ENCODE results near the gene TBX2.

The TBX2 gene

DNA sequence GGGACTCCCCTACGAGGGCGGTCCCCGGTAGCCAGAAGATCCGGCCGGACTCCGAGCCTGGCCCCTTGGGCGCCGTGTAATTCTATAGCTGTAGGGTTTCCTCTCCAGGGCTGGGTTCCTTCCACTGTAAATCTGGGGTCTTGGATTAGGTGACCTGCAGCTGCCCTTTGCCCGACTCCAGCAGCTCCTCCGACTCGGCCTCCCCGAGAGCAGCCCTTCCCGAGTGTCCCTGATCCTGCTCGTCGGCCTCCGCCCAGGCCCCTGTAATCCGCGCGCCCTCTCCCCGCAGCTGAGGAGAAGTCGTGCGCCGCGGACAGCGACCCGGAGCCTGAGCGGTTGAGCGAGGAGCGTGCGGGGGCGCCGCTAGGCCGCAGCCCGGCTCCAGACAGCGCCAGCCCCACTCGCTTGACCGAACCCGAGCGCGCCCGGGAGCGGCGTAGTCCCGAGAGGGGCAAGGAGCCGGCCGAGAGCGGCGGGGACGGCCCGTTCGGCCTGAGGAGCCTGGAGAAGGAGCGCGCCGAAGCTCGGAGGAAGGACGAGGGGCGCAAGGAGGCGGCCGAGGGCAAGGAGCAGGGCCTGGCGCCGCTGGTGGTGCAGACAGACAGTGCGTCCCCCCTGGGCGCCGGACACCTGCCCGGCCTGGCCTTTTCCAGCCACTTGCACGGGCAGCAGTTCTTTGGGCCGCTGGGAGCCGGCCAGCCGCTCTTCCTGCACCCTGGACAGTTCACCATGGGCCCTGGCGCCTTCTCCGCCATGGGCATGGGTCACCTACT lies 5.5 kb downstream of the TBX2 start:
- no peak overlapping the region for H3K4me3 ChIP-seq (ENCODE audit: low read depth, low read length, poor library complexity, severe bottlenecking)
- H3K27me3 ChIP-seq (ENCODE audit: insufficient read depth, low read length) = peaks cover 10% of the 10 kb centered on the region; the same call in 1 of the 2 replicates
- no peaks in the 10 kb centered on the region for H3K36me3 ChIP-seq (ENCODE audit: insufficient read depth, low read length)
- TF ChIP-seq EZH2 (IDR thresholded peaks at IDR 0.05; ENCODE audit: borderline replicate concordance, low read length) = no peak
- TF ChIP-seq, protein P1, sequence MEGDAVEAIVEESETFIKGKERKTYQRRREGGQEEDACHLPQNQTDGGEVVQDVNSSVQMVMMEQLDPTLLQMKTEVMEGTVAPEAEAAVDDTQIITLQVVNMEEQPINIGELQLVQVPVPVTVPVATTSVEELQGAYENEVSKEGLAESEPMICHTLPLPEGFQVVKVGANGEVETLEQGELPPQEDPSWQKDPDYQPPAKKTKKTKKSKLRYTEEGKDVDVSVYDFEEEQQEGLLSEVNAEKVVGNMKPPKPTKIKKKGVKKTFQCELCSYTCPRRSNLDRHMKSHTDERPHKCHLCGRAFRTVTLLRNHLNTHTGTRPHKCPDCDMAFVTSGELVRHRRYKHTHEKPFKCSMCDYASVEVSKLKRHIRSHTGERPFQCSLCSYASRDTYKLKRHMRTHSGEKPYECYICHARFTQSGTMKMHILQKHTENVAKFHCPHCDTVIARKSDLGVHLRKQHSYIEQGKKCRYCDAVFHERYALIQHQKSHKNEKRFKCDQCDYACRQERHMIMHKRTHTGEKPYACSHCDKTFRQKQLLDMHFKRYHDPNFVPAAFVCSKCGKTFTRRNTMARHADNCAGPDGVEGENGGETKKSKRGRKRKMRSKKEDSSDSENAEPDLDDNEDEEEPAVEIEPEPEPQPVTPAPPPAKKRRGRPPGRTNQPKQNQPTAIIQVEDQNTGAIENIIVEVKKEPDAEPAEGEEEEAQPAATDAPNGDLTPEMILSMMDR (IDR thresholded peaks at IDR 0.05; ENCODE audit: low read length) = no peak
- H3K9me3 ChIP-seq (ENCODE audit: low read length) = no peaks in the 10 kb centered on the region
- no peaks in the 10 kb centered on the region for H4K20me1 ChIP-seq (ENCODE audit: insufficient read depth, low read length)
- no peak overlapping the region for H3K4me2 ChIP-seq (ENCODE audit: low read length)
- H3K27ac ChIP-seq (ENCODE audit: low read depth, low read length, poor library complexity, severe bottlenecking) = no peak overlapping the region
- no peaks in the 10 kb centered on the region for H3K9me2 ChIP-seq (ENCODE audit: low read depth, low read length)
- H3K79me2 ChIP-seq (ENCODE audit: insufficient read depth, low read length) = no peaks in the 10 kb centered on the region
- H3K4me1 ChIP-seq (ENCODE audit: insufficient read depth, low read length, severe bottlenecking) = peaks cover 18% of the 10 kb centered on the region
- no peak overlapping the region for H3K9ac ChIP-seq (ENCODE audit: low read length)
- no peak overlapping the region for H2AFZ ChIP-seq (ENCODE audit: low read length)
- no peaks in the 10 kb centered on the region for H3F3A ChIP-seq (ENCODE audit: insufficient read depth, low read length)

DNA sequence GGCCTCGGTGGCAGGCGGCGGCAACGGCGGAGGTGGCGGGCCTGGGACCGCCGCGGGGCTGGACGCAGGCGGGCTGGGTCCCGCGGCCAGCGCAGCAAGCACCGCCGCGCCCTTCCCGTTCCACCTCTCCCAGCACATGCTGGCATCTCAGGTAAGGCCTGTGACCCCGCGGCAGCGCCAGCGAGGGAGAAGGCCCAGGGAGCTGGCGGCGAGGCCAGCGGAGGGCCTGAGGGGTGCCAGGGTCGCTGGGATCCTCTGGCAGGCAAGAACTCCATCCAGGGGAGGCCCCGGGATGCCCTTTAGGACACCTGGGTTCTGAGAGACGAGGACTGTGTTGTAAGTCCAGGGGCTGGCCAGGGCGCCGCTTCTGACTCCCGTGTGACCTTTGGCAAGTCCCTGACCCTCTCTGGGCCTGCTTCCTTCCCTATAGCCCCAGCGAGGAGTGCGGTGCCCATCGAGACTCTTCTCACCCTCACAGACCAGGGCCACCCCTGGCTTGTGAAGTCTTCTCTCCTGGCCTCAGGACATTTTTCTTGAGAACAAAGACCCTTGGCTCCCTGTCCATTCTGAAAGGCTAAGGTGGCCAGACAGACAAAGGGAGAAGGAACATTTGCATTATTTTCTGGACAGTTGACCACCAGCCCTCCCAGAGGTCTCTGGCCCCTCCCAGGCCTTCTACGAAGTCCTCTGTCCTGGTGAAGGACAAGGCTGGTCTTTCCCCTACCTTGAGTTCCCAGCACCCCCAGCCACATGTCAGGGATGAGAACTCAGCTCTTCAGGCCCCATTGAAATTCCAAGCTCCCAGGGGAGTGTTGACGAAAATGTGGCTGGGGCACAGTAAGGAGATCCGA lies 6.3 kb downstream of the TBX2 start:
- Histone ChIP-seq H3K27me3 (ENCODE audit: insufficient read depth, low read length) (peaks cover 10% of the 10 kb centered on the region; the same call in 1 of the 2 replicates), H3K27ac (ENCODE audit: low read depth, low read length, poor library complexity, severe bottlenecking) (no peak overlapping the region), H3K9me3 (ENCODE audit: low read length) (no peaks in the 10 kb centered on the region), H3K4me1 (ENCODE audit: insufficient read depth, low read length, severe bottlenecking) (peaks cover 25% of the 10 kb centered on the region), H3K4me2 (ENCODE audit: low read length) (no peak overlapping the region), H2AFZ (ENCODE audit: low read length) (no peak overlapping the region), H3K4me3 (ENCODE audit: low read depth, low read length, poor library complexity, severe bottlenecking) (no peak overlapping the region), H3K9ac (ENCODE audit: low read length) (no peak overlapping the region), H3K79me2 (ENCODE audit: insufficient read depth, low read length) (no peaks in the 10 kb centered on the region), H3K9me2 (ENCODE audit: low read depth, low read length) (no peaks in the 10 kb centered on the region), H4K20me1 (ENCODE audit: insufficient read depth, low read length) (no peaks in the 10 kb centered on the region), H3K36me3 (ENCODE audit: insufficient read depth, low read length) (no peaks in the 10 kb centered on the region), H3F3A (ENCODE audit: insufficient read depth, low read length) (no peaks in the 10 kb centered on the region)
- TF ChIP-seq, protein P1 (IDR thresholded peaks at IDR 0.05; ENCODE audit: low read length) = no peak
- TF ChIP-seq EZH2 (IDR thresholded peaks at IDR 0.05; ENCODE audit: borderline replicate concordance, low read length) = no peak

DNA sequence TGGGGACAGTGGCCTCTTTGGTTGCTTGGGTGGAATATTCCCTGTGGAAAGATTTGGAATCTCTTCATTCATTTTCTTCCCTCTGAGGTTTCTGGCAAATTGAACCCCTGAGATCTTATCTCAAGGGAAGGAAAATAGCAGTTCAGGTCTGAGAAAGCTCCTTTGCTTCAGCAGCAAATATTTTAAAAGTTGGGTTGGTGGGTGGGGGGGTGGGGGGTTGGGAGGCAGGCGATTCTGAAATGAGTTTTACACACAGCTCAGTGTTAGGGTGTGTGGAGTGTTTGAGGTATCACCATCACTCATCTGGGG lies 6.8 kb downstream of the TBX2 start:
- TF ChIP-seq, protein P1 (IDR thresholded peaks at IDR 0.05; ENCODE audit: low read length) = no peak
- TF ChIP-seq EZH2 (IDR thresholded peaks at IDR 0.05; ENCODE audit: borderline replicate concordance, low read length) = no peak
- Histone ChIP-seq H4K20me1 (ENCODE audit: insufficient read depth, low read length) (no peaks in the 10 kb centered on the region), H3K4me1 (ENCODE audit: insufficient read depth, low read length, severe bottlenecking) (peaks cover 30% of the 10 kb centered on the region), H3K27me3 (ENCODE audit: insufficient read depth, low read length) (peaks cover 10% of the 10 kb centered on the region; the same call in 1 of the 2 replicates), H3F3A (ENCODE audit: insufficient read depth, low read length) (no peaks in the 10 kb centered on the region), H3K36me3 (ENCODE audit: insufficient read depth, low read length) (no peaks in the 10 kb centered on the region), H3K4me2 (ENCODE audit: low read length) (no peak overlapping the region), H3K79me2 (ENCODE audit: insufficient read depth, low read length) (no peaks in the 10 kb centered on the region), H3K27ac (ENCODE audit: low read depth, low read length, poor library complexity, severe bottlenecking) (no peak overlapping the region), H3K9ac (ENCODE audit: low read length) (no peak overlapping the region), H3K9me2 (ENCODE audit: low read depth, low read length) (no peaks in the 10 kb centered on the region), H3K4me3 (ENCODE audit: low read depth, low read length, poor library complexity, severe bottlenecking) (no peak overlapping the region), H2AFZ (ENCODE audit: low read length) (no peak overlapping the region), H3K9me3 (ENCODE audit: low read length) (no peaks in the 10 kb centered on the region)

Data from OCI-LY1 (cell line).